IMR-90 (cell line): ENCODE data around the gene PPY. TPM values are rescaled to one million over a fixed set of nuclear protein-coding genes. Genes with fewer than 3 reads are reported as not detected.

Experiments used
- ATAC-seq: fragments of 200-7000 bp; cut with Tn5 transposase; 2 replicates; pipeline ENCODE4 v1.9.1; 2020; ENCODE audit warnings: low read depth, mild to moderate bottlenecking, moderate library complexity
- BruUV-seq: library from RNA; stranded (reverse); fragments of 400-500 nt; replicated peaks from 2 replicates; lab custom pipeline; 2021; lab: Mats Ljungman, UMichigan
- CTCF ChIA-PET: fragments of 300-600 bp; formaldehyde crosslinking; extraction: SDS; loops from one replicate; lab custom pipeline; 2021; ENCODE audit warnings: antibody characterized with exemption; lab: Yijun Ruan, JAX
- POLR2A ChIA-PET: fragments of 300-600 bp; sonication (Branson Sonifier 250); formaldehyde crosslinking; loops from one replicate; lab custom pipeline; 2022; ENCODE audit warnings: antibody characterized with exemption; ENCODE audit not compliant: unreplicated experiment; lab: Charles Lee
- DNase-seq: peaks from one replicate; pipeline ENCODE4 v3.0.0; 2013
- H2AFZ ChIP-seq: replicated peaks from 2 replicates; pipeline ENCODE3; 2013; ENCODE audit warnings: low read length, mild to moderate bottlenecking; ENCODE audit not compliant: poor library complexity
- H2AK5ac ChIP-seq: 2 replicates; pipeline ENCODE4 v1.6.1; 2013; ENCODE audit warnings: low read depth, low read length, inconsistent platforms
- H2AK9ac ChIP-seq: replicated peaks from 2 replicates; pipeline ENCODE3; 2013; ENCODE audit warnings: mild to moderate bottlenecking, low read depth, low read length, moderate library complexity; ENCODE audit not compliant: poor library complexity
- H2BK120ac ChIP-seq: 2 replicates; pipeline ENCODE4 v1.6.1; 2013; ENCODE audit warnings: low read depth, low read length, inconsistent platforms
- H2BK15ac ChIP-seq: 3 replicates; pipeline ENCODE4 v1.6.1; 2013; ENCODE audit warnings: low read depth, low read length, inconsistent platforms
- H2BK20ac ChIP-seq: 2 replicates; pipeline ENCODE4 v1.6.1; 2013; ENCODE audit warnings: low read depth, mild to moderate bottlenecking, inconsistent platforms, low read length, moderate library complexity
- H2BK5ac ChIP-seq: 2 replicates; pipeline ENCODE4 v1.6.1; 2013; ENCODE audit warnings: mild to moderate bottlenecking, low read depth, low read length, inconsistent platforms; ENCODE audit not compliant: poor library complexity, severe bottlenecking
- H3K14ac ChIP-seq: replicated peaks from 2 replicates; pipeline ENCODE4 v1.6.1; 2013; ENCODE audit warnings: low read depth, low read length, inconsistent platforms
- H3K18ac ChIP-seq: 2 replicates; pipeline ENCODE4 v1.6.1; 2013; ENCODE audit warnings: low read depth, low read length, control low read depth
- H3K23ac ChIP-seq: 2 replicates; pipeline ENCODE4 v1.6.1; 2013; ENCODE audit warnings: low read depth, low read length, inconsistent platforms
- H3K27ac ChIP-seq: 2 replicates; pipeline ENCODE4 v1.5.1; 2013; ENCODE audit warnings: mild to moderate bottlenecking, control low read depth, low read length; ENCODE audit not compliant: insufficient read depth
- H3K27me3 ChIP-seq: 2 replicates; pipeline ENCODE4 v1.6.1; 2013; ENCODE audit warnings: low read length; ENCODE audit not compliant: control insufficient read depth, insufficient read depth
- H3K36me3 ChIP-seq: 2 replicates; pipeline ENCODE4 v1.6.1; 2013; ENCODE audit warnings: low read length, mixed read lengths; ENCODE audit not compliant: control insufficient read depth, insufficient read depth
- H3K4ac ChIP-seq: 2 replicates; pipeline ENCODE4 v1.6.1; 2013; ENCODE audit warnings: low read depth, low read length, inconsistent platforms
- H3K4me1 ChIP-seq: 2 replicates; pipeline ENCODE4 v1.6.1; 2013; ENCODE audit warnings: low read length, mixed read lengths; ENCODE audit not compliant: control insufficient read depth, insufficient read depth
- H3K4me2 ChIP-seq: 2 replicates; pipeline ENCODE4 v1.6.1; 2013; ENCODE audit warnings: low read depth, mild to moderate bottlenecking, control low read depth, low read length, moderate library complexity
- H3K4me3 ChIP-seq: 2 replicates; pipeline ENCODE4 v1.5.1; 2013; ENCODE audit warnings: low read depth, mild to moderate bottlenecking, control low read depth, low read length, moderate library complexity; ENCODE audit not compliant: insufficient read depth
- H3K56ac ChIP-seq: 2 replicates; pipeline ENCODE4 v1.6.1; 2013; ENCODE audit warnings: low read length, inconsistent platforms; ENCODE audit not compliant: insufficient read depth; ENCODE audit errors: extremely low read depth
- H3K79me1 ChIP-seq, 2 experiments: 2 replicates each; pipeline ENCODE4 v1.6.1; 2013; ENCODE audit warnings: low read length in 2 of 2, inconsistent platforms in 1 of 2, low read depth in 1 of 2
- H3K9ac ChIP-seq: 2 replicates; pipeline ENCODE4 v1.6.1; 2013; ENCODE audit warnings: low read depth, low read length, control low read depth
- H3K9me1 ChIP-seq: 2 replicates; pipeline ENCODE4 v1.6.1; 2013; ENCODE audit warnings: low read length, inconsistent platforms; ENCODE audit not compliant: insufficient read depth
- H3K9me3 ChIP-seq: 2 replicates; pipeline ENCODE4 v1.6.1; 2013; ENCODE audit warnings: low read length; ENCODE audit not compliant: control insufficient read depth, insufficient read depth
- H4K20me1 ChIP-seq: 2 replicates; pipeline ENCODE4 v1.6.1; 2013; ENCODE audit warnings: low read length, inconsistent platforms; ENCODE audit not compliant: insufficient read depth
- H4K5ac ChIP-seq: 2 replicates; pipeline ENCODE4 v1.6.1; 2013; ENCODE audit warnings: mild to moderate bottlenecking, low read depth, low read length, control low read depth
- H4K8ac ChIP-seq, 2 experiments: 2 replicates each; pipeline ENCODE4 v1.6.1; 2013; ENCODE audit warnings: low read depth in 2 of 2, low read length in 2 of 2, control low read depth in 1 of 2, inconsistent platforms in 1 of 2
- H4K91ac ChIP-seq: 2 replicates; pipeline ENCODE4 v1.6.1; 2013; ENCODE audit warnings: low read depth, low read length, inconsistent platforms; ENCODE audit not compliant: insufficient read depth
- BHLHE40 ChIP-seq: fragments of 150-350 bp; IDR thresholded peaks from 2 replicates; pipeline ENCODE4 v1.6.1; 2016; ENCODE audit warnings: mild to moderate bottlenecking, low read depth, low read length
- CTCF ChIP-seq: conservative IDR thresholded peaks from 2 replicates; pipeline ENCODE4 v1.5.1; 2012; ENCODE audit warnings: mild to moderate bottlenecking, low read depth, low read length, improper control_type of control experiment
- MAZ ChIP-seq: IDR thresholded peaks from 2 replicates; pipeline ENCODE4 v1.6.1; 2012; ENCODE audit warnings: low read depth, mild to moderate bottlenecking, low read length, improper control_type of control experiment, moderate library complexity, borderline replicate concordance
- RAD21 ChIP-seq: IDR thresholded peaks from 2 replicates; pipeline ENCODE4 v1.6.1; 2012; ENCODE audit warnings: low read length, improper control_type of control experiment
- WGBS, 2 experiments: methylation state at CpG; one replicate each; pipeline versions ENCODE4 v1.1.5 to v1.1.7; 2013; ENCODE audit warnings: missing lambda C conversion rate in 2 of 2; ENCODE audit not compliant: insufficient read length in 1 of 2; ENCODE audit errors: extremely low coverage in 2 of 2; 5-methylcytosine and 5-hydroxymethylcytosine counted together
- dilution Hi-C: fragments of 300-500 bp; cut with HindIII; formaldehyde crosslinking; loops from one replicate; pipeline ENCODE4 v1.14.3; 2018; ENCODE audit warnings: low sequenced_read_pairs; ENCODE audit not compliant: unreplicated experiment
- in situ Hi-C: fragments of 300-500 bp; cut with MboI; formaldehyde crosslinking; loops from 3 replicates; pipeline ENCODE4 v1.14.3; 2019; ENCODE audit warnings: low sequenced_read_pairs, inconsistent platforms, mixed read lengths
- intact Hi-C: fragments of 100-400 bp; cut with micrococcal nuclease; formaldehyde crosslinking; loops from 2 replicates; pipeline ENCODE4 v1.10.0; 2022
- polyA plus RNA-seq, 3 experiments: library from polyadenylated mRNA; depleted of rRNA; stranded (reverse); fragments of >200 nt; gene quantifications; 2 replicates each; pipeline ENCODE4 v1.2.3, GENCODE V29; 2012; ENCODE audit warnings: low replicate concordance in 1 of 3
- total RNA-seq: library from RNA; depleted of rRNA; stranded (reverse); fragments of >200 nt; gene quantifications from 2 replicates; pipeline ENCODE4 v1.2.3, GENCODE V29; 2012

PPY gene
- total and polyA plus RNA-seq, 2 of the 4 experiments (the other 2 are of a cell fraction): not detected

GRCh38 chr17:43979671-43980070 is 37.4 kb upstream of the PPY start:
- Histone ChIP-seq H3K9me3 (no peaks in the 10 kb centered on the region), H3K56ac (no peak overlapping the region), H2AK5ac (no peak overlapping the region), H2BK15ac (no peak overlapping the region), H3K27ac (no peak overlapping the region), H4K5ac (no peak overlapping the region), H2AFZ (no peak overlapping the region), H3K4me3 (no peak overlapping the region), H4K20me1 (no peaks in the 10 kb centered on the region), H2BK5ac (no peak overlapping the region), H2BK20ac (no peak overlapping the region), H3K36me3 (no peaks in the 10 kb centered on the region), H3K9ac (no peak overlapping the region), H3K4me1 (peaks cover 2% of the 10 kb centered on the region; the same call in 1 of the 2 replicates), H3K14ac (no peak overlapping the region), H4K8ac (no peak overlapping the region), H3K23ac (no peak overlapping the region), H3K9me1 (no peaks in the 10 kb centered on the region), H4K91ac (no peak overlapping the region), H3K79me1 (no peaks in the 10 kb centered on the region), H2BK120ac (no peak overlapping the region), H3K4ac (no peak overlapping the region), H3K18ac (no peak overlapping the region), H2AK9ac (no peak overlapping the region), H3K27me3 (peaks cover 67% of the 10 kb centered on the region), H3K4me2 (no peak overlapping the region)
- WGBS, 2 experiments: no CpG with 5 or more reads among the region's 4 CpGs
- ATAC-seq (no peak), DNase-seq (no peak)
- BruUV-seq: no TSS peak
- TF ChIP-seq BHLHE40: no peak
- TF ChIP-seq RAD21: no peak
- no peak for TF ChIP-seq CTCF
- no peak for TF ChIP-seq MAZ
- POLR2A ChIA-PET: interaction anchor here (0.6 kb wide), 1 partner anchor 631 kb away, joined by 4 read pairs; no protein-coding TSS in a partner anchor
- in situ Hi-C loops: no loop called here
- CTCF ChIA-PET: interaction anchor here (0.6 kb wide), 1 partner anchor 8 kb away, joined by 3 read pairs; no protein-coding TSS in a partner anchor
- intact Hi-C loops: no loop called here
- dilution Hi-C loops: no loop called here
